ENCODE measurements around the gene CACNG8.

The CACNG8 gene

DNA sequence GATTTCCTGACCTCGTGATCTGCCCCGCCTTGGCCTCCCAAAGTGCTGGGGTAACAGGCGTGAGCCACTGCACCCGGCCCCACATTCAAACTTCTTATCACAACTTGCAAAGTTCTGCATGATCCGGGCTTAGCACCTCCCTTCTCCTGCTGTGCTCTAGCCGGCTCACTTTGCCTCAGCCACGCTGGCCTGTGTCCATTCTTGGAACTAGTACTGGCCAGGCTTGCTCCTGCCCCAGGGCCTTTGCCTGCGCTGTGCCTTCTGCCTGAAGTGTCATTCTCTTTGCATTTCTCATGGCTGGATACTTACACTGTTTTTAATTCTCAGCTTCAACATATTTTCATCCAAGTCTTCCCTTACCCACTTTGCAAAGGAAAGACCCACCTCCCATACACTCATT lies 58.6 kb downstream of the CACNG8 start:
- no peaks in the 10 kb centered on the region for H3K36me3 ChIP-seq
- H3K27ac ChIP-seq, result no peak overlapping the region
- no peaks in the 10 kb centered on the region for H3K4me1 ChIP-seq
- H3K27me3 ChIP-seq, result peaks cover 0 to 25% of the 10 kb centered on the region in 2 donors
- intact Hi-C loops (cut with DNase I; ENCODE audit: low total_unique reads), result no loop called here
- no peak for DNase-seq
- H3K9me3 ChIP-seq, result no peaks in the 10 kb centered on the region
- H3K4me3 ChIP-seq, result no peak overlapping the region
- TF ChIP-seq CTCF (IDR thresholded peaks at IDR 0.05), result no peak

GRCh38 chr19:54021932-54022331 lies 59.2 kb downstream of the CACNG8 start:
- Histone ChIP-seq H3K27me3 (peaks cover 0 to 25% of the 10 kb centered on the region in 2 donors), H3K36me3 (no peaks in the 10 kb centered on the region), H3K4me1 (no peaks in the 10 kb centered on the region), H3K27ac (no peak overlapping the region), H3K9me3 (no peaks in the 10 kb centered on the region), H3K4me3 (no peak overlapping the region)
- TF ChIP-seq CTCF (IDR thresholded peaks at IDR 0.05), result no peak
- DNase-seq, result no peak
- intact Hi-C loops (cut with DNase I; ENCODE audit: low total_unique reads), result loop anchor here (2.0 kb wide), 1 partner anchor 183 kb away; no protein-coding TSS in a partner anchor

- intact Hi-C loops (cut with DNase I; ENCODE audit: low total_unique reads), result loop anchor here (2.0 kb wide), 1 partner anchor 184 kb away; no protein-coding TSS in a partner anchor
- Histone ChIP-seq H3K27ac (no peak overlapping the region), H3K36me3 (no peaks in the 10 kb centered on the region), H3K4me1 (no peaks in the 10 kb centered on the region), H3K27me3 (peaks cover 0 to 30% of the 10 kb centered on the region in 2 donors), H3K4me3 (no peak overlapping the region), H3K9me3 (no peaks in the 10 kb centered on the region)
- DNase-seq, result no peak
- no peak for TF ChIP-seq CTCF (IDR thresholded peaks at IDR 0.05)
Measured at GRCh38 chr19:54023191-54023590, 60.5 kb downstream of the CACNG8 start.

- intact Hi-C loops (cut with DNase I; ENCODE audit: low total_unique reads), result no loop called here
Measured at GRCh38 chr19:54024660-54025059, 61.9 kb downstream of the CACNG8 start.

GRCh38 chr19:54026656-54027055 lies 63.9 kb downstream of the CACNG8 start:
- Histone ChIP-seq H3K27ac (no peak overlapping the region), H3K36me3 (no peaks in the 10 kb centered on the region), H3K4me1 (no peaks in the 10 kb centered on the region), H3K9me3 (no peaks in the 10 kb centered on the region), H3K27me3 (peaks cover 0 to 41% of the 10 kb centered on the region in 2 donors), H3K4me3 (no peak overlapping the region)
- no peak for TF ChIP-seq CTCF (IDR thresholded peaks at IDR 0.05)
- intact Hi-C loops (cut with DNase I; ENCODE audit: low total_unique reads), result no loop called here
- DNase-seq, result no peak

More at GRCh38 chr19:54024660-54025059, 61.9 kb downstream of the CACNG8 start:
- H3K27ac ChIP-seq, result no peak overlapping the region
- no peak for DNase-seq
- no peaks in the 10 kb centered on the region for H3K9me3 ChIP-seq
- peaks cover 0 to 37% of the 10 kb centered on the region in 2 donors for H3K27me3 ChIP-seq
- TF ChIP-seq CTCF (IDR thresholded peaks at IDR 0.05), result no peak
- H3K4me3 ChIP-seq, result no peak overlapping the region
- H3K36me3 ChIP-seq, result no peaks in the 10 kb centered on the region
- H3K4me1 ChIP-seq, result no peaks in the 10 kb centered on the region

DNA sequence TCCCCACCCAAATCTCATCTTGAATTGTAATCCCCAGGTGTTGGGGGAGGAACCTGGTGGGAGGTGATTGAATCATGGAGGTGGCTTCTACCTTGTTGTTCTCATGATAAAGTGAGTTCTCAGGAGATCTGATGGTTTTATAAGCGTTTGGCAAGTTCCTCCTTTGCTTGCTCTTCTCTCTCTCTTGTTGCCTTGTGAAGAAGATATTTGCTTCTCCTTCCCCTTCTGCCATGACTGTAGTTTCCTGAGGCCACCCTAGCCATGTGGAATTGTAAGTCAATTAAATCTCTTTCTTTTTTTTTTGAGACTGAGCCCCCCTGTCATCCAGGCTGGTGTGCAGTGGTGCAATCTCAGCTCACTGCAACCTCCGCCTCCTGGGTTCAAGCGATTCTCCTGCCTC lies 66.6 kb downstream of the CACNG8 start:
- Histone ChIP-seq H3K9me3 (no peaks in the 10 kb centered on the region), H3K4me1 (no peaks in the 10 kb centered on the region), H3K36me3 (no peaks in the 10 kb centered on the region), H3K27ac (no peak overlapping the region), H3K4me3 (no peak overlapping the region), H3K27me3 (peaks cover 0 to 27% of the 10 kb centered on the region in 2 donors)
- no peak for DNase-seq
- intact Hi-C loops (cut with DNase I; ENCODE audit: low total_unique reads), result no loop called here
- TF ChIP-seq CTCF (IDR thresholded peaks at IDR 0.05), result no peak

All from tibial artery (tissue), 4 donors.